ENCODE measurements around the gene SRRM2.

SRRM2 gene

GRCh38 chr16:2762711-2763110, 10.3 kb downstream of the SRRM2 start:
- no peak for DNase-seq (ENCODE audit: low read depth)

- no peak for DNase-seq (ENCODE audit: low read depth)
Observed at GRCh38 chr16:2763173-2763572, 10.7 kb downstream of the SRRM2 start.

GRCh38 chr16:2764718-2765117, 12.3 kb downstream of the SRRM2 start:
- no peak for DNase-seq (ENCODE audit: low read depth)

GRCh38 chr16:2765462-2766404, 13.3 kb downstream of the SRRM2 start:
- DNase-seq (ENCODE audit: low read depth) = no peak

- DNase-seq (ENCODE audit: low read depth) = no peak
Observed at GRCh38 chr16:2766430-2767139, 14.1 kb downstream of the SRRM2 start.

- no peak for DNase-seq (ENCODE audit: low read depth)
Observed at GRCh38 chr16:2767140-2767731, 14.8 kb downstream of the SRRM2 start.

GRCh38 chr16:2767891-2768290, 15.5 kb downstream of the SRRM2 start:
- DNase-seq (ENCODE audit: low read depth) = peak; percentile 38

GRCh38 chr16:2768403-2769089, 16.1 kb downstream of the SRRM2 start:
- DNase-seq (ENCODE audit: low read depth) = no peak

- no peak for DNase-seq (ENCODE audit: low read depth)
Observed at GRCh38 chr16:2769100-2769529, 16.7 kb downstream of the SRRM2 start.

GRCh38 chr16:2769675-2770056, 17.2 kb downstream of the SRRM2 start:
- DNase-seq (ENCODE audit: low read depth) = no peak

GRCh38 chr16:2770057-2770951, 17.9 kb downstream of the SRRM2 start:
- no peak for DNase-seq (ENCODE audit: low read depth)

GRCh38 chr16:2771496-2772402, 19.3 kb downstream of the SRRM2 start:
- DNase-seq (ENCODE audit: low read depth) = no peak

GRCh38 chr16:2773188-2773968, 20.9 kb downstream of the SRRM2 start:
- peak; percentile 58 for DNase-seq (ENCODE audit: low read depth)

- no peak for DNase-seq (ENCODE audit: low read depth)
Observed at GRCh38 chr16:2774161-2774891, 21.9 kb downstream of the SRRM2 start.

GRCh38 chr16:2775131-2775716, 22.8 kb downstream of the SRRM2 start:
- DNase-seq (ENCODE audit: low read depth) = no peak

GRCh38 chr16:2775765-2776499, 23.5 kb downstream of the SRRM2 start:
- no peak for DNase-seq (ENCODE audit: low read depth)

GRCh38 chr16:2776500-2777139, 24.2 kb downstream of the SRRM2 start:
- peak; percentile 43 for DNase-seq (ENCODE audit: low read depth)

All from ELR (cell line).